Vagina (tissue), 2 donors: ENCODE measurements around the gene PATJ. TPM values are rescaled to one million over a fixed set of nuclear protein-coding genes. Genes with fewer than 3 reads are reported as not detected.

Experiments used
- DNase-seq, 2 donors: peaks; one replicate each; pipeline ENCODE4 v3.0.0-alpha.2; 2017; ENCODE audit errors: extremely low spot score in 2 of 2
- H3K27ac ChIP-seq: fragments of 200-600 bp; sonication (generic); one replicate; pipeline ENCODE4 v1.5.1; 2019
- H3K27me3 ChIP-seq: fragments of 200-600 bp; sonication (generic); one replicate; pipeline ENCODE4 v1.5.1; 2019
- H3K36me3 ChIP-seq, 2 donors: fragments of 200-600 bp; sonication (generic); one replicate each; pipeline ENCODE4 v1.5.1; 2017 to 2019
- H3K4me1 ChIP-seq: fragments of 200-600 bp; sonication (generic); one replicate; pipeline ENCODE4 v1.5.1; 2019
- H3K4me3 ChIP-seq, 2 donors: fragments of 200-600 bp; sonication (generic); 1 replicate in 1 of 2; 2 replicates in 1 of 2; pipeline ENCODE4 v1.5.1; 2016 to 2019
- H3K9me3 ChIP-seq: fragments of 200-600 bp; sonication (generic); one replicate; pipeline ENCODE4 v1.5.1; 2019
- POLR2A ChIP-seq, 2 donors: fragments of 450-650 bp; IDR thresholded peaks; one replicate each; pipeline ENCODE4 v1.6.1; 2017; ENCODE audit warnings: antibody characterized with exemption in 2 of 2, mild to moderate bottlenecking in 2 of 2, moderate library complexity in 2 of 2
- POLR2AphosphoS5 ChIP-seq, 2 donors: sonication (generic); formaldehyde crosslinking; IDR thresholded peaks; one replicate each; pipeline ENCODE4 v1.9.0; 2017; ENCODE audit warnings: antibody characterized with exemption in 2 of 2, mild to moderate bottlenecking in 2 of 2, low read depth in 1 of 2; ENCODE audit not compliant: insufficient read depth in 1 of 2
- intact Hi-C: fragments of 100-400 bp; cut with DNase I; formaldehyde crosslinking; loops from one replicate; pipeline ENCODE4 v1.15.1; 2023
- total RNA-seq: library from RNA; depleted of rRNA; stranded (reverse); fragments of >200 nt; gene quantifications from one replicate; pipeline ENCODE4 v1.2.3, GENCODE V29; 2016
- TF ChIP-seq, protein P1 (sequence below), 3 experiments: fragments of 450-650 bp in 2 of 3; fragments of 200-600 bp in 1 of 3; sonication (generic) in 1 of 3; IDR thresholded peaks; one replicate each; pipeline ENCODE4 v1.5.1; 2017 to 2019; ENCODE audit warnings: antibody characterized with exemption in 3 of 3, mild to moderate bottlenecking in 2 of 3, moderate library complexity in 2 of 3

The PATJ gene
- total RNA-seq, 1 donor from 2014 or later: 83.2 TPM

DNA sequence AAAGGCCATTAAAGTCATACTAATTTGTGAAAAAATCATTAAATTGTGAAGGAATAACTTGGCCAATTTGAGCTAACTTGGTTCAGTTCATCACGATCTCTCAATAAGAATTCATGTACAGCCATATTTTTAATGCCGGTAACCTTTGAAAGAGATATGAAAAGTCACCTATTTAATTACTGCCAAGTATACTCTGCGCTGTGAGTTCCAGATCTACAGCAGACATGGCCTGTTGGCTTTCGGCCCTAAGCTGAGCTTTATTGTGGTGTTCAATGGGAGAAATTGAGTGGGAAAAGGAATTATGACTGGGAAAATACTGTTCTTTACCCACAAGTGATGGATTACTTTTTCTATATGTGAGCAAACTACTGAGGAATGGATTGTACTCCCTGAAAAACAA, 292.5 kb downstream of the PATJ start:
- Histone ChIP-seq H3K27me3 (no peaks in the 10 kb centered on the region), H3K27ac (no peak overlapping the region), H3K4me1 (no peaks in the 10 kb centered on the region), H3K4me3 (no peak overlapping the region), H3K9me3 (no peaks in the 10 kb centered on the region), H3K36me3 (no peaks in the 10 kb centered on the region)
- DNase-seq: no peak
- no peak for TF ChIP-seq POLR2AphosphoS5 (IDR thresholded peaks at IDR 0.05; ENCODE audit: insufficient read depth in 1 of 2, low read depth in 1 of 2)
- TF ChIP-seq, protein P1, sequence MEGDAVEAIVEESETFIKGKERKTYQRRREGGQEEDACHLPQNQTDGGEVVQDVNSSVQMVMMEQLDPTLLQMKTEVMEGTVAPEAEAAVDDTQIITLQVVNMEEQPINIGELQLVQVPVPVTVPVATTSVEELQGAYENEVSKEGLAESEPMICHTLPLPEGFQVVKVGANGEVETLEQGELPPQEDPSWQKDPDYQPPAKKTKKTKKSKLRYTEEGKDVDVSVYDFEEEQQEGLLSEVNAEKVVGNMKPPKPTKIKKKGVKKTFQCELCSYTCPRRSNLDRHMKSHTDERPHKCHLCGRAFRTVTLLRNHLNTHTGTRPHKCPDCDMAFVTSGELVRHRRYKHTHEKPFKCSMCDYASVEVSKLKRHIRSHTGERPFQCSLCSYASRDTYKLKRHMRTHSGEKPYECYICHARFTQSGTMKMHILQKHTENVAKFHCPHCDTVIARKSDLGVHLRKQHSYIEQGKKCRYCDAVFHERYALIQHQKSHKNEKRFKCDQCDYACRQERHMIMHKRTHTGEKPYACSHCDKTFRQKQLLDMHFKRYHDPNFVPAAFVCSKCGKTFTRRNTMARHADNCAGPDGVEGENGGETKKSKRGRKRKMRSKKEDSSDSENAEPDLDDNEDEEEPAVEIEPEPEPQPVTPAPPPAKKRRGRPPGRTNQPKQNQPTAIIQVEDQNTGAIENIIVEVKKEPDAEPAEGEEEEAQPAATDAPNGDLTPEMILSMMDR (IDR thresholded peaks at IDR 0.05): no peak
- TF ChIP-seq POLR2A (IDR thresholded peaks at IDR 0.05): no peak
- intact Hi-C loops: no loop called here

DNA sequence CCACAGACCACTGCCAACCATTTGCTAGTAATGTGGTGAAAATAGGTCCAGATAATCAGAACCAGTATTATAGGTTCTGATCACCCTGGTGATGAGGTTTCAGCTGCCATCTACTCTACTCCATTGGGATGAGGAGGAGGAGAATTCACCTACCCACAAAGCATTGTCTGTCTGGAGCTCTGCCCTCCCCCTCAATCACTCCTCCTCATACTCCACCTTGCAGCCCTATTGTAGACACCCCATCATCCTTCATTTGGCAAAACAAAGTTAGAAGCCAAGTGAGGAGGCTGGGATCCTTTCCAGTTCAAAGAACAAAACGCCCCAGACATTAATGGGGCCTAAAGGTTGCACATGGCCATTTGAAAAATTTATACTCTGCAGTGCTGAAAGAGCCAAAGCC, 295.0 kb downstream of the PATJ start:
- Histone ChIP-seq H3K4me1 (no peaks in the 10 kb centered on the region), H3K4me3 (no peak overlapping the region), H3K9me3 (no peaks in the 10 kb centered on the region), H3K36me3 (no peaks in the 10 kb centered on the region), H3K27me3 (no peaks in the 10 kb centered on the region), H3K27ac (no peak overlapping the region)
- intact Hi-C loops: no loop called here
- no peak for TF ChIP-seq POLR2A (IDR thresholded peaks at IDR 0.05)
- TF ChIP-seq, protein P1 (IDR thresholded peaks at IDR 0.05): no peak
- TF ChIP-seq POLR2AphosphoS5 (IDR thresholded peaks at IDR 0.05; ENCODE audit: insufficient read depth in 1 of 2, low read depth in 1 of 2): no peak
- DNase-seq: no peak

DNA sequence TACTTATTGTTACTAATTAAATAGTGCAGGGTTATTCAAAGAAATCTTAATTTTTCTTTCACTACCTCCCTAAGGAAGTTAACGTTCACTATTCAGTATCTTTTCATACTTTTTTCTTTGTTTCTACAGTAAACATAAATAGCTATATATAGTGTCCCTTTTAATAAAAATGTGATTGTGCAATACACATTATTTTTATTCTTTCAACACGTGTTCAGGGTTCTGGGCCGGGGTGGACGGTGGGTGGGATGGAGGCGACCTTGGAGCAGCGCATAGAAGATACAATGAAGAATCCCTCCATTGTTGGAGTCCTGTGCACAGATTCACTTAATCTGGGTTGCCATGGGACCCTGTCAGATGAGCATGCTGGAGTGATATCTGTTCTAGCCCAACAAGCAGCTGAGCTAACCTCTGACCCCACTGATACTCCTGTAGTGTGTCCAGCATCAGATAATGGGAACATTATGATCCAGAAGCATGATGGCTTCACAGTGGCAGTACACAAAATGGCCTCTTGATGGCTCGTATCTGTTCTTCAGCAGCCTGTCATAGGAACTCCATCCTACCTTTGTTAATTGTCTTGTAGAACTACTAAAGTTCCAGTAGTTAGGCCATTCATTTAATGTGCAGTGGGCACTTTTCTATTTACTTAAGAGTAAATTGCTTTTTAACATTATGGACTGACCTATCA, 296.5 kb downstream of the PATJ start:
- H3K27me3 ChIP-seq: no peaks in the 10 kb centered on the region
- TF ChIP-seq POLR2A (IDR thresholded peaks at IDR 0.05) (no peak), POLR2AphosphoS5 (IDR thresholded peaks at IDR 0.05; ENCODE audit: insufficient read depth in 1 of 2, low read depth in 1 of 2) (no peak)
- TF ChIP-seq, protein P1 (IDR thresholded peaks at IDR 0.05): no peak

DNA sequence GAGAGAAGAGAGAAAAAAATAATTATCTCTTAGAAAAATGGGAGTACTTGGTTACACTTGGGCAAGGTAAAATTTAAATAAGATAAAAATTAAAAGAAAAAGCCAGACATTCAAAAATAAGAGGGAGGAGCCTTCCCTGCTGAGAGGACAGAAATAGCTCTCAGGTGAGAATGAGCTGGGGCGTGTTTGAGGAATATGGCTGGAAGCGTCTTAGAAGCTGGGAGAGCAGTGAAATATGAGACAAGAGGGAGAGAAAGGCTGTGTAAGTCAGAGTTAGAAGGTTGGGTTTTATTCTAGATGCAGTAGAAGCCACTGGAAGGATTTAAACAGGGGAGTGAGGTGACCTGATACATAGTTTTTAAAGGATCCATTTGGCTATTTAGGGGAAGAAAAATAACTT, 298.2 kb downstream of the PATJ start:
- intact Hi-C loops: no loop called here

More for the DNA sequence above, 296.5 kb downstream of the PATJ start:
- Histone ChIP-seq H3K4me1 (no peaks in the 10 kb centered on the region), H3K27ac (no peak overlapping the region), H3K36me3 (no peaks in the 10 kb centered on the region), H3K9me3 (no peaks in the 10 kb centered on the region), H3K4me3 (no peak overlapping the region)
- intact Hi-C loops: no loop called here
- DNase-seq: no peak

DNA sequence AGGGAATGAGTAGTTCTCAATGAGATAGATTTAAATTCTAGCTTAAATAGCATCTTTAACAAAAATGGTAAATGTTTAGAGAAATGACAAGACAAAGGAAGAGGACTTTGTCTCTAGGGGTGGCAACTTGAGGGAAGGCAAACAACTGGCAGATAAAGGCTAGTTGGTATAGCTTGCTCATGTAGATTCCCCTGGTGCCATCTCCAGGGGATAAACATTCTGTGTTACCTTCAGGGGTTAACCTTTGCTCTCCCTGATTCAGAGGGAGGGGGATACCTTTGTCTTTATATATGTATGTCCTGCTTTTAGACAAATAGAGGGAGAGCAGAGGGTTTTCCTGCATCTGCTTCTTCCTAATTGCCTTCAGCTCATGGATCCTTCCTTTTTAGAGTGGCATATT, 298.7 kb downstream of the PATJ start:
- no peak overlapping the region for H3K27ac ChIP-seq

More for the DNA sequence above, 298.2 kb downstream of the PATJ start:
- TF ChIP-seq, protein P1 (IDR thresholded peaks at IDR 0.05): no peak
- no peak for TF ChIP-seq POLR2A (IDR thresholded peaks at IDR 0.05)
- no peak for TF ChIP-seq POLR2AphosphoS5 (IDR thresholded peaks at IDR 0.05; ENCODE audit: insufficient read depth in 1 of 2, low read depth in 1 of 2)
- DNase-seq: no peak
- Histone ChIP-seq H3K27ac (no peak overlapping the region), H3K4me3 (no peak overlapping the region), H3K9me3 (no peaks in the 10 kb centered on the region), H3K4me1 (no peaks in the 10 kb centered on the region), H3K36me3 (no peaks in the 10 kb centered on the region), H3K27me3 (no peaks in the 10 kb centered on the region)

More for the DNA sequence above, 298.7 kb downstream of the PATJ start:
- no peaks in the 10 kb centered on the region for H3K36me3 ChIP-seq
- H3K27me3 ChIP-seq: no peaks in the 10 kb centered on the region
- TF ChIP-seq POLR2A (IDR thresholded peaks at IDR 0.05) (no peak), POLR2AphosphoS5 (IDR thresholded peaks at IDR 0.05; ENCODE audit: insufficient read depth in 1 of 2, low read depth in 1 of 2) (no peak)
- TF ChIP-seq, protein P1 (IDR thresholded peaks at IDR 0.05): no peak
- DNase-seq: no peak
- H3K4me3 ChIP-seq: no peak overlapping the region
- H3K4me1 ChIP-seq: no peaks in the 10 kb centered on the region
- intact Hi-C loops: no loop called here
- no peaks in the 10 kb centered on the region for H3K9me3 ChIP-seq
